ENCODE results near the gene BRDT. TPM values are rescaled to one million over a fixed set of nuclear protein-coding genes. Genes with fewer than 3 reads are reported as not detected.

BRDT gene
- total RNA-seq, 1 donor from 2014 or later: 0.25 TPM

Other genes with a start within 250 kb of the BRDT start
- 12.9 and 15.0 TPM in 2 replicates for gene TGFBR3, start 63.2 kb upstream of the BRDT start, total RNA-seq
- gene EPHX4, start 80.6 kb downstream of the BRDT start, total RNA-seq: 0.24 and 0.29 TPM in 2 replicates
- not detected in 2 replicates for gene SETSIP, start 126.0 kb downstream of the BRDT start, total RNA-seq
- 0.93 and 1.4 TPM in 2 replicates for gene BTBD8, start 130.9 kb downstream of the BRDT start, total RNA-seq

All from T-helper 1 cell treated with Interleukin-12 subunit alpha and Interleukin-12 subunit beta and Interleukin-4 antibody, amounts not matched to agents 30 ng/mL and 1 ng/mL, for 36 hours (primary cell).